Hematopoietic multipotent progenitor cell treated with erythropoietin and hydrocortisone succinate and interleukin-3 and kit ligand, for 8 days (in vitro differentiated cells): ENCODE measurements around the gene AKR1B1.

Experiments
- DNase-seq: peaks from one replicate; pipeline ENCODE4 v3.0.0-alpha.2; 2015

The AKR1B1 gene

DNA sequence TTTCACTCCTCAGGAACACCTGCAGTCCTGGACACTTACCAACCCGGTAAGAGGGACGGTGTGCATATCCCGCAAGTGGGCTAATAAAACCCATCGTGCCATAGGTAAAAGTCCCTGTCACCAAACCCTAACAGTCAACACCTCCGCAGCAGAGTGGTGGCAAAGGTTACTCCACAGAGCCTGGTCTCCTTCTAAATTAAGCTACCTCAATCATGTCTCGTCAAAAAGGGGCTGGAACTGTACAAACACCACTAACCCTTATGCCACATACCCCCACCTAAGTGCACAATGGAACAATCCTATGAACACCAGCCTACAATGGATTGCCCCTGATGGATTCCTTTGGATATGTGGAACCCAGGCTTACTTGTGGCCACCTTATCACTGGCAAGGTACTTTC is 9.6 kb upstream of the AKR1B1 start:
- no peak for DNase-seq

DNA sequence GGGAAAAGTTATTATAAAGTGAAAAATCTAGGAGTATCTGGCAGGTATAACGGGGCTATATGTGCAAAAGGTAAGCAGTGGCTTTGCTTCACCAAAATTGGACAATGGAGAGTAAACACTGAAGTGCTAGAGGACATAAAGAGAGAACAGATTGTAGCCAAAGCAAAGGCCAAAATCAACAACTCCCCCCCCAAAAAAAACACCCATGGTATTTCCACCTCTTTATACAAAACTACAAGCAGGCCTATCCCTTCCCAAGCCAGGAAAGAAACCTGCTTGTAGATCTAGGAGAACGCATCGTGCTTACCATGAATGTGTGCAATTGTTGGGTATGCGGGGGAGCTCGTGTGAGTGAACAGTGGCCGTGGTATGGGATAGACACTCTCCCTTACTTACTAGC is 9.2 kb upstream of the AKR1B1 start:
- no peak for DNase-seq

DNA sequence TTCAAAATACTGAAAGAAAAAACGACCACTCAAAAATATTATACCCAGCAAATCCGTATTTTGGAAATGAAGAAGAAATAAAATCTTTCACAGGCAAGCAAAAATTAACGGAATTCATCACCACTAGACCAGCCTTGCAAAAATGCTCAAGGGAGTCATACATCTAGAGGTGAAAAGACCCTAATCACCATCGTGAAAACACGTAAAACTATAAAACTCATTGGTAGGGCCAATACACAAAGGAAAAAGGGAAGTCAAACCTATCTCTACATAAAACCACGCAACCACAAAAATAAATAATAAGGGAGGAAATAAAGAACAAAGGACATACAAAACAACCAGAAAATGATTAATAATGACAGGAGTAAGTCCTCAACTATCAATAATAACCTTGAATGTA is 6.6 kb upstream of the AKR1B1 start:
- no peak for DNase-seq

DNA sequence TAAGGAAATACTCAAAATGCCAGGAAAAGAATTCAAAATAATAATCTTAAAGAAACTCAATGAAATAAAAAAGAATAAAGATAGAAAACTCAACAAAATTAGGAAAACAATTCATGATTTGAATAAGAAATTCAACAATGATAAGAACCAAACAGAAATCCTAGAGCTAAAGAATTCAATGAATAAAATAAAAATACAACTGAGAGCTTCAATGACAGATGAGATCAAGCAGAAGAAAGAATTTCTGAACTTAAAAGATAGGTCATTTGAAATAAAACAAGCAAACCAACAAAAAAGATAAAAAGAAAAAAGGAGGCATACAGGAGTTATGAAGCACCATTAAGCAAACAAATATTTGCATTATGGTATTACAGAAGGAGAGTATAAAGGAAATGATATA is 5.6 kb upstream of the AKR1B1 start:
- no peak for DNase-seq

DNA sequence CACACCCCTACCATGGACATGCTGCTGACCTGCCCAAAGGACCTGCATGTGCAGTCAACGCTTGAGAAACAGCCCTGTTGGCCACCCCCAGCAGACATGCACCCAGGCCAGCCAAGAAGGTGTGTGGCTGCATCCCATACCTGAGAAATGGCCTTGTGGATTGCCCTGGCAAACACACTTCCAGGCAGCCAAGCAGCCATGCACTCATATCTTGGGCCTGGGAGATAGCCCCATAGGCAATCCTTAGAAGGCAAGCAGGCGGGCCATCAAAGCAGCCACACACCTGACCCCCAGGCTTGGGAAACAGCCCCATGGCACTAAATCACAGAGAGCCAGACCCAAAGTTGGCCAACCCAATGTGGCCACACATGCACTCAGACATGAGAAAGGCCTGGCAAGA is 4.9 kb upstream of the AKR1B1 start:
- no peak for DNase-seq

DNA sequence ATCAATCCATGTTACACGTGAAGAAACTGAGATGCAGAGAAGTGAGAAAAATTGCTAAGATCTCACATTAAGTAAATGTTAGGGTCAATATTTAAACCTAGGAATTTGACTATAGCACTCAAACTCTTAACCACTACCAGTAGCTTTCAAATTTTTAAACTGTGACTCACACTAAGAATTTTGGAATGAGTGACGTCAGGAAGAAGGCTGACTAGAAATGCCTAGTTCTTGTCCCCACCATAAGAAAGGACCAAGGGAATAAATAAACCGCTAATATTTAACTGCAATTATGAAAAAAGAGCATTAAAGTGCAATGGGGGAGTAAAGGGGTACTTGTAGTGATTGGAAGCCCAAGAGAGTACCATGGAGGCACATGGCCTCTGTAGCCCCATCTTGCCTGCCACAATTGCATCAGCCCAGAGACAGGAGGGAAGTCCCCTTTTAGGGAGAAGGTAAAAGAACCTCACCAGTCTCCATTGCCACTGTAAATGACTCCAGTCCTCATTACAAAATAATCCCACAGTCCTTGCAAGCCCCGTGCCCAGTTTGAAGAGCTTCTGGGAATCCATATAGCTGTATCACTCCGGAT is 3.5 kb upstream of the AKR1B1 start:
- DNase-seq: no peak

DNA sequence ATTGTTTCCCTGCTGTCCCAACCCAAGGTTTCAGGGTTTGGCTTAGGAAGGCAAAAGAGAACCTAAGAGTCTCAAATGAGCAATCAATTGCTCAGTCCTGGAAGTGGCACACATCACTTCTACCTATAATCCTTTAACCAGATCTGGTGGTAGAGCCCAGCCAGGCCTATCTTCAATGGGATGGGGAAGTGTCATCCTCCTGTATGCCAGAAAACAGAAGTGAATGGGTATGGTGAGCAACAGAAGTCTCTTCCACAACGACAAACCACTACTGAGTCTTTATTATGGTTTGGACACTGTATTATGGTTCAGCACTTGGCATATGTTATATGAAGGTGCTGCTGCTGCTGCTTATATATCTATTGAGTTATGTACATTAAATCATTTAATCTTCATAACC is 3.0 kb upstream of the AKR1B1 start:
- DNase-seq: no peak

DNA sequence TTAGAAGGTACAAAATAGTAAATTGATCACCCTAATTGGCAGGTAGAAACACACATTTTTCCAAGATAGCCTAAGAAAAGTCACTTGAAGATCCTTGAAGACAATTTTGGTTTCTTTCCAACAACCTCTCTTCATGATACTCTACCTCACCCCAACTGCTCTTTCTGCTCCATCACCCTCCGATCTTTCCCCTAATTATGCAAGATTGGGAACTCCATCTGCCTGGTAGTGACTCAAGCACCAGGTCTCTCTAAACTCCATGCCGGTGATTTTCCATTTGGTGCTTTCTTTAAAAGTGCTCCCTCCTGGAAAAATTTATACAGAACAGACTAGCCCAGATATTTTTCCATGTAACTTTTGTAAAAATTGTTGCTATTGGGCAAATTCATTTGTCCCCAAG is 1.1 kb upstream of the AKR1B1 start:
- DNase-seq: no peak

DNA sequence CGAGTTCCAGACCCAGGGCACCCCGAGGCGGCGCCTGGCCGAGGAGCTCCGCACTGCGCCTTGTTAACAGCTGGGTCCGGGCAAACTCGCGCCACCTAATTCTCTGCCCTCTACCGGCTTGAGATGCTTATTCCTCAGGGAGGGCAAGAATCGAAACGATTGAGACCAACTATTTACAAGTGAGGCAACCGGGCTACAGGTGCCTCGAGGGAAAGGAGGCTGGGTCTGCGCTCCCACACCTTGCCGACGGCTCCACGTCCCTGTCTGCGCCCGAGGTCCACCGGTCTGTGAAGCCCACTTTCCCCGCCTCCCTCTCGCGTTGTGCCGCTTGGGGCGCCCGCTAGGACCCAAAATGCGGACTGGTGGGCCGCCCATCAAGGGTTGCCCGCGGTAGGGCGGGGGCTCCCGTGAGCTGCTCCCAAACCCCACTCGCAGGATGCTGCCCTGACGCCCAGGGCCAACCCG is 527 bp downstream of the AKR1B1 start:
- peak; percentile 53 for DNase-seq

DNA sequence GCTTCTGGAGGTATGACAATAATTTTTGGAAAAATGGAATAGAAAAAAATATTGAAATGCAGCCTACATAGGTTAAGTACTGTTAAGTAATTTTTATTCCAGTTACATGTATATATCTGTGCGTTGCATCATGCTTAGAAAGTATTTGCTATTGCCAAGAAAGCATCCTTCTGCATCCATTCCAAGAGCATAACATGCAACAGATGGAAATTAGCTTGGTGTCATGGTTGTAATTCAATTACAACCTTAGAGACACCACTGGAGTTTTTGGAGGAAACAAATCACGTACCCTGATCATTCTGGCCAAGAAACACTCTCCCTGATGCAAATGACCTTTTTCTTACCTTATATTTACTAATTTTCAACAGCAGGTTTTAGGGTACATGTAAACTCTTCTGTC is 1.7 kb downstream of the AKR1B1 start:
- DNase-seq: no peak

DNA sequence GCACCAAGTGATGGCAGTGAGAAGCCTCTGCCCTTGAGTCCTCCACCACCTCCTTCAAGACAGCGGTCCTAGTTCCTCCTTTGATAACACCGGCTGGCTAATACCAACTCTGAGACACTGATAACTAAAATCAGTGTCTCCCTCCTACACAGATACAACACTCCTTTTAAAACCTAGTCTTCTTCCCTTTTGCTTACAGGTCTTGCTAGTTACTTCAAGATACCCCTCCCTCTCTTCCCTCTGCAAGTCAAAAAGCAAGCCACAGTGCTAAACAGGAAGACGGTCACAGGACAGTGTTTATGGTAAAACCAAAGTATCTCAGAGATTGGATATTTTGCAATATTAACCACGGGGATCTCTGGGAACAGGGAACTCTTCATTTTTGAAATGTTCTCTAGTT is 4.6 kb downstream of the AKR1B1 start:
- DNase-seq: no peak

DNA sequence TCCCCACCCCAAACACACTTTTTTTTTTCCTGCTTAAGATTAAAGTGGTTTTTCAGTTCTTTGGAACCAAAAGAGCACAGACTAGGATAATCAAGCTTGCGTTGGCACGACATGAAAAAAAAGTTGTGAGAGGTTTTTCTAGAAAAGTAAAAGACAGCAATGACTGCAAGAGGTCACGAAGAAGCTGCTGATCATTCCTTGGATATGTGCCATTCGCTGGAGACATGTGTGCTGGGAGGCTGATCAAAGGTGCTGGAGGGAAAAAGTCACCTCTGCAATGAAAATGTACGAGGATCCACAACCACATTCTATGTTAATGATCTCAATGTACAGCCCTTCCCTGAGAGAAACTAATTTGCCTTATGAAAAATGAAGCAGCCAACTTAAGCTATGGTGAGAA is 5.4 kb downstream of the AKR1B1 start:
- no peak for DNase-seq

DNA sequence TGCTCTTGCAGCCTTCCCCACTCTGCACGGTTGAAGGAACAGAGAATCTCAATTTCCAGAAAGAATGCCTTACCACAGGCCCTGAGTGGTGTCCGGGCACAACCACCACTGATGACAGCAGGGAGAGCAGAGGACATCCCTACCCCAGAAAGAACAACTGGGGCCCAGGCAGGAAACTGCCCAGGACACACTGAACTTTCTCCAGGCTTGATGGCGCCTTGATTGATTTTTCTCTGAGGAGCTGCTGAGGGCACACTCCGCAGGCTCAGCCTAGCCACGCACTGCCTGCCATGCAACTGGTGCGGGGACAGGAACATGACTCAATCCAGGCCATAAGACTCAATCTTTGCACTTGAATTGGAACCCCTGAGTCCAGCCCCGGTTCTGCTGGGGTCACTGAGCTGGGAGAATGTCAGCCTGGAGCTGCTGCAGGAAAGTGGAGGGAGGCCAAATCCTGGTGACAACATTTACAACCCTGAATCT is 5.9 kb downstream of the AKR1B1 start:
- no peak for DNase-seq

DNA sequence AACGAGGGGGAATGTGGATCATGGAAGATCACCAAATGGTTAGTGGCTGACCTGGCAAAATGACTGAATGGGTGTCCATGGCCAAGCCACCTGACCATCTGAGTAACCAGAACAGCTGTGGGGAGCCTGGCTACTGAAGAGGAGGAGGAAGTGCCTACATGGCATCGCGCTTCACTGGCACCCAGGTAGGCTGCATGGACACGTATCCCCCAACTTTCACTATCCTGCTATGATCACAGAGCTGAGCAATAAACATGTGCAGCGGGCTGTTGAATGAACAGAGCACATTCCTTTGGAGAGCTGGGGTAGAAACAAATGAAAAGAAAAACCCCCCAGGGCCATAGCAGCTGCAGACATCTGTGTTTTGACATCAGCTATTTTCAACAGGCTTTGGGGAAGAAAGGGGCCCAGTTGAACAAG is 6.5 kb downstream of the AKR1B1 start:
- no peak for DNase-seq

DNA sequence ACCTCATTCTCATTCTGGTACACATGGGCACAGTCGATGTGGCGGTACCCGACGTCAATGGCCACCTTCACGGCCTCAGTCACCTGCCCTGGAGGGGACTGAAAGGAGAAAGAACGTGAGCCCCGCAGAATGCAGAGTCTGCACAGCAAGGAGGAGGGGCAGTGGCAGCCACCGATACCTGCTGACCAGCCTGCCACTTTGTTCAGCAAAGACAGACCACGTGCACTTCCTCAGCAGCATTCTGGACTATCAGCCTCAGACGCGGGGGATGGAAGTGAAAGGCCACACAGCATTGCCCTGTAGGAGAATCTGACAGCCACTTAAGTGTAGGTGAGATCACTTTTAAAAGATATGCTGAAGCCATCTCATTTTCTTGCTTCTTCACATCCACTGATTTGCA is 7.2 kb downstream of the AKR1B1 start:
- DNase-seq: no peak

DNA sequence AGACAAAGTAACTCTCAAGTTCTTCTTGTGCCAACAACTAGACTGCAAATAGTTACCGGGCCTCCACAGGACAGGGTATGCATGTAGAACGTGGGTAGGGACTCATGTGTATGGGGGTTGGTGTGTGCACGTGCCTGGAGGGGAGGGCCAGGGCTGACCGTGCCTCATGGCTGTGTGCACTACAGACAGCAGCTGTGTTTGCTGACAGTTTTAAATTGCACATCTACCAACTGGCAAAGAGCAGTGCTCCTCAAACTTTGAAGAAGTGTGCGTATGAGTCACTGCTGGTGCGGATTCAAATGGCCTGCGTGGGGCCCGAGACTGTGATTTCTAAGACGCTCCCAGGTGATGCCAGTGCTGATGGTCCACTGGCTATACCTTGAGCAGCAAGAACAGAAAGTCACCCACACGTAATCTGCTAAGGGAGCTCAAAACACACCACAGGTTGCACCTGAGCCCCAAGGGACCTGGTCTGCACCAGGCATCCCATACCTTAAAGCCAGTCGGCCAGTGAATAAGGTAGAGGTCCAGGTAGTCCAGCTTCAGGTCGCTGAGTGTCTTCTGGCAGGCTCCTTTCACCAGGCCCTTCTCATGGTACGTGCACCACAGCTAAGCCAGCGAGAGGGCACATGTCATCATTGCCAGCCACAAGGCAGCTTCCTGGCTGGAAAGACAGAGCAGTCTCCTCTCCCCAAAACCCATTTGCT is 8.5 kb downstream of the AKR1B1 start:
- DNase-seq: no peak

DNA sequence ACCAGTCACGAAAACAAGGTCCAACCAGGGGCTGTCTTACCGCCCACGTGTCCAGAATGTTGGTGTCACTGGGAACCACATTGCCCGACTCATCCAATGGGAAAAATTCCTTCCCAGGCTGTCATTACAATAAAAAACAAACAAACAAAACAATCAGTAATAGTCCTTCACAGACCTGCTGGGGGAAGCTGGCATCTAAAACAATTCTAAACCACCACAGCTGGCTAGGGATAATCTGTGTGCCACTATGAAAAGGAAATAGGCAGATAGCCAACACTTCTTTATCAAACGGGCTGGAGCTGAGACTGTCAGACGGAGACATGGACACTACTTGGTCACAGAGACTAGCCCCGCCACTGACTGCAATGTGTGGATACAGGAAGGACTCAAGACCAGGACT is 9.2 kb downstream of the AKR1B1 start:
- DNase-seq: peak; percentile 17

DNA sequence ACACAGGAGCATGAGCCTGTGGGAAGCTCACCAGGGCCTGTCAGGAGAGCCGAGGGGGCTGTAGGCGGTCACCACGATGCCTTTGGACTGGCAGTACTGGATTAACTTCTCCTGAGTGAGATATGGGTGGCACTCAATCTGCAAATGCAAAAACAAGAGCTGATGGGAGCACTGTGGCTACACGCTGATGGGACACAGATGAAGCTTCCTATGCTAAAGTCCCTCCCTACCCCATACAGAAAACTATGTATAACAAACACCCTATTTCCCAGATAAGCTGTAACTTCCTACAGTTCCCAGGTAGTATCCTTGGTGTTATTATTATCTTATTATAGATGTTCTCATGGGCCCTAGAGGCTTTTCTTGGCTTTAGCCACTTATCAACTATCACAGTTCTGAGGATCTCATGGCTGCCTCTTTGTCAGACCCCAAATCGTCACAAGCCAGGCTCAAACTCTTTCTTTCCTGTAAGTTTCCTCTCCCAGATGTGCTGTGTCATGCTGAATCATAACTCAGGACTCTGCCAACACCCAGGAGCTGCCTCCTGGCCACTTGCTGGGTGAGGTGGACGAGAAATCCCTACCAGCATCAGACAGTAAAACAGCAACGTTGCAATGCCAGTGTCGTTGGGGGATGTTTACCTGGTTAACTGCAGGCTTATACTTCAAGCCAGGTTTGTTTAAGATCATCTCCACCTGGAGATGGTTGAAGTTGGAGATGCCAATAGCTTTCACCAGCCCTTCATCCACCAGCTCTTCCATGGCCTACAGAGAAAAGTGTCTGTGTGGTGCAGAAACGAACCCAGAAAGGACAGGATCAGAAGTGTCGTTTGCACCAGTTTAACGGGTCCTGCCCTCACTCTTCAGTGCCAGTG is 10.3 kb downstream of the AKR1B1 start:
- DNase-seq: peak; percentile 78

DNA sequence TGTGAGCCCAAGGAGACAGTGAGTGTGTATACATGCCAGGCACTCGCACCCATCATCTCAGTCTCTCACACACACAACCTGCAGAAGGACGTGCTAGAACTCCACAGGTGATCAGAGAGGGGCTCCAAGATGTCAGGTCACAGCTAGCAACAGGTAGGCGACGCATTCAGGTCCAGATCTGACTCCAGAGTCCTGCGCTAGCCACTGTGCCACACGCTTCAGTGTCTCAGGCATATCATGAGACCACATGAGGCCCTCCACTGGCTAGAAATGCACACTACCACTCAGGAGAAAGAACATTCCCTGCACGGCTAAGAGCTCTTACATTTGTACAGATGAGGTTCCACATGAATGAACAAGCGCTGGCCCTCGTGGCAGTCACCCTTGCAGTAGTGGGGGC is 11.5 kb downstream of the AKR1B1 start:
- no peak for DNase-seq

DNA sequence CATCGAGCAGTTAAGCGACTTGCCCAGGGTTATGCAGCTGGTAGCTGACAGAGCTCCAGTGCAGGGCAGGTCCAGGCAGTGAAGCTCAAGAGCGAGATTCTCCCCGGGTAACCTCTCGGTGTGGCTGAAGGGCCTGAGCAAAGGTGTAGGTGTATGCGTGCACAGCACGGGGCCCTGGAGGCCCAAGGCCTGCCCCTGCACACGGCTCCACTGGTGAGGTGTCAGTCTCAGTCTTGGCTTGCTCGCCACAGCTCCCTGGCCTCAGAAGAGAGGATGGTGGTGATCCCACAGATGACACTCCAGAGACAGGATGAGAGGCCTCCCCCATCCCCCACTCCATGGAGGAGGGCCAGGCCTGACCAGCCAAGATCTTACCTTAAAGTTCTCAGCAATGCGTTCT is 12.0 kb downstream of the AKR1B1 start:
- DNase-seq: no peak

DNA sequence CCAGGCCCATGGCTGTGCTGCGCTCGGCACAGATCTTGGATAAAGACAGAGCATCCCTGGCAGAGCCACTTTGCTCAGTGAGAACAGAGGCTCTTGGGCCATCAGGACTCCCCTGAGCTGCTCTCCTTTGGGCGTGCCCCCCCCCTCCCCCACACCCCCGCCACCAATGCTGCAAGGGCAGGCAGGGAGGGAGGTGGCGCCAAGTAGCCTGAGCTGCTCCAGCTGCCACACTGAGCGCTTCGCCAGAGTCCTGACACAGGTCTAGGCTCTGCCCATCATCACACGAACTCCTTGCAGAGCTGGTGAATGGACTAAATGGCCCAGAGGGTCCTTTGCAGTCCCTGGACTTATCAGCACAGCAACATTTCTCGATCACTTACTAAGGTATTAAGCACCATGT is 12.5 kb downstream of the AKR1B1 start:
- DNase-seq: no peak

DNA sequence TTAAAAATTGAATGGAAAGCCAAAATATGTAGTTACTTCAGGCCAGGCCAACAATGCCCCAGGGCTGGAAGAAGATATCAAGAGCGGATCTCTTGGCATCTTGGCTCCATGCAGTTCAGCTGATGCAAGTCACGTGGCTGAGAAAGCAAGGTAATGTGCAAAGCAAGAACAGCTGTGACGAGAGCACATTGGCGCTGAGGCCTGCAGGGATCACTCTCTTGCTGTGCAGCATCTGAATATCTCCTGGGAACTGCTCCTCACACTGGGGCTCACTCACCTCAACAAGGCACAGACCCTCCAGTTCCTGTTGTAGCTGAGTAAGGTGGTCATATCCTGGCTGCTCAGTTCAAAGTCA is 14.0 kb downstream of the AKR1B1 start:
- no peak for DNase-seq

DNA sequence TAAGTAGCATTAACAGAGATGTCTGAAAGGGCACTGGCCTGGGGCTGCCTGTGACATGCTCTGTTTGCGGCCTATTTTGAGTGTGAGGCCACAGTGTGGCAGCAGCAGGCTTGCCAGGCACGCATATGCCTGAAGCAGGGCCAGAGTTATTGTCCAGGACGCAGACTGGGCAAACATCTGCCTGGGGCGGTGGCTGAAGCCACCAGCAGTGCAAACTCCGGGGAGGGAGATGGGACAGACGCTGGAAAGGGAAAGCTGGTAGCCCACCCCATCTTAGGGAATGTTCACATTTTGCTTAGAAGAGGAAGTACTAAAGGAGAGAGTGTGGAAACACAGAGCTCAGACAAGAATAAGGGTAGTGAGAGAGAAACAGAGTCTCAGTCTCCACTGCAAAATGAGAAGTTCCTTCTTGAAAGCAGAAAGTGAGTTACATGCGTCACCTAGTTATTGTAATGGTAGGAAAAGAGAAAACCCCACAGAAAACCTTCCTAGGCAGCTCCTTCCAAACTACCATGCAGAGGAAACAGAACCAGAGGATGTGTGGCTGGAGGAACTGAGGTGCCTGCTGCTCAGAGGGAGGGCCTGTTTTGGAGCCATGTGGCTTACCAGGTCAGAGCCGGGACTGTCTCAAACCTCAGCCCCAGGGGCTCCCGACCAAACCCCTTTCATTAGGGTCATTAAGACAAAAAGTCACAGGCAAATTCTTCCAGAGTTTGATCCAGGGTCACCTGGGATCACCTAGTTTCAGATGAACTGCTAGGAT is 14.5 kb downstream of the AKR1B1 start:
- DNase-seq: no peak
